Measurements from ENCODE around the gene SND1.
"Not testable (repeated sequence)": the region's sequence is repeated elsewhere in the genome, so short reads cannot be mapped to it uniquely, and the experiment has no call there.

SND1 gene

GRCh38 chr7:128093614-128094570 is 441.9 kb downstream of the SND1 start:
- no peak for DNase-seq

DNA sequence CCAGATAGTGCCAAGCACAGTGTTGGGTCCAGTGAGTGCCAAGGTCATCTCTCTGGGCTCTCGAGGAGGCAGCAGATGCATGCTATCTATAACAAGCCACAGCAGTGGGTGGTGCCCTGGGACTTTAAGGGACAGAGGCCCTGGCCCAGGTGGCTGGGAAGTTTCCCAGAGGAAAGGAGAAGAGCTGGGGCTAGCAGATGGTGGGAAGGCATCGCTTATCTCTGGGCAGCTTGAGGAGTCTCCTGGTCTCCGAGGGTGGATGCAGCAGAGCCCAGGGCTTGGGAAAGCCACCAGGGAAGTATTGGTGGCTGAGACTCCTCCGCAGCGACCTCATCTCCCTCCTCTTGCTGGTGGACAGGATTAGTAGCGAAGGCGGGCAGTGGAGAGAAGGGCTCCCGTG is 442.7 kb downstream of the SND1 start:
- no peak for DNase-seq

DNA sequence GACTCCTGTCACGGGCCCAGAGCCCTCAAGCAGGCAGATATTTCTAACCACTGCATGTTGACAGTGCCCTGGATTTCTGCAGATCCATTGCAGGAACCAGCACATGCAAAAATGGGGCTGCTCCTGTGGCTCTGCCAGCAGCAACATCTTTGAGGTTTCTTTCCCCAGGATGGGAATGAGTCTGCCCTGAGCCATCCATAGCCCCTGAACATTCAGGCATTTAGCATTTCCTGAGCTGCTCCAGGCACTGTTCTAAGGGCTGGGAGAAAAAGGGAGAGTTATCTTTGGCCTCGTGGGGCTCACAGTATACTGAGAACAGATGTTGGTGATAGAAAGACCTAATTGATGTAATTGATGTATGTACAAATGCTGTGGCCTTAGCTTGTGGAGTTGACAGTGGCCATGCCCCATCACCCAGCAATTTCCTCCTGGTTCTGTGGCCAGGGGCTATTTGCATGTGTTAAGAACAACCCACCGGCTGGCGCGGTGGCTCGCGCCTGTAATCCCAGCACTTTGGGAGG is 445.3 kb downstream of the SND1 start:
- no peak for DNase-seq

- DNase-seq = no peak
Observed at GRCh38 chr7:128098629-128099028, 446.6 kb downstream of the SND1 start.

DNA sequence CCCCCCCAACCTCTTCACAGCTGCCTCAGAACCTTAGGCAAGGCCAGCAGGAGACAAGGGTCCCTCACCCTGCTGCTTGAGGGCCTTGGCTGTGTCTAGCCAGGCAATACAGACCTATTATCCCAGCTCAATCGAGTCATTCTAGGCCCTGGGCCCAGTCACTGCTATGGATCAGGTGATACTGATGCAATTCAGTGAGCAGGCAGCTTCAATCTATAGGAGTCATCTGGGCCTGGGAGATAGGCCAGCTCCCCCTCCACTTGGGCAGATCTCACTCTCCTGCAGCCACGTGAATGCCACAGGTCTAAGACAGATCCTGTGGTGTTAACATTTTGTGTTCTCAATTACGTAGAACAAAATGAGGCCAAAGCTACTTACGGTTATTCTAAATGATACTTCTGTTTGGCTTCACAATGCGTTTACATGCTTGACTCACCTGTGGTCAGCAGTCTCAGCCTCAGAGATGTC is 447.2 kb downstream of the SND1 start:
- no peak for DNase-seq

DNA sequence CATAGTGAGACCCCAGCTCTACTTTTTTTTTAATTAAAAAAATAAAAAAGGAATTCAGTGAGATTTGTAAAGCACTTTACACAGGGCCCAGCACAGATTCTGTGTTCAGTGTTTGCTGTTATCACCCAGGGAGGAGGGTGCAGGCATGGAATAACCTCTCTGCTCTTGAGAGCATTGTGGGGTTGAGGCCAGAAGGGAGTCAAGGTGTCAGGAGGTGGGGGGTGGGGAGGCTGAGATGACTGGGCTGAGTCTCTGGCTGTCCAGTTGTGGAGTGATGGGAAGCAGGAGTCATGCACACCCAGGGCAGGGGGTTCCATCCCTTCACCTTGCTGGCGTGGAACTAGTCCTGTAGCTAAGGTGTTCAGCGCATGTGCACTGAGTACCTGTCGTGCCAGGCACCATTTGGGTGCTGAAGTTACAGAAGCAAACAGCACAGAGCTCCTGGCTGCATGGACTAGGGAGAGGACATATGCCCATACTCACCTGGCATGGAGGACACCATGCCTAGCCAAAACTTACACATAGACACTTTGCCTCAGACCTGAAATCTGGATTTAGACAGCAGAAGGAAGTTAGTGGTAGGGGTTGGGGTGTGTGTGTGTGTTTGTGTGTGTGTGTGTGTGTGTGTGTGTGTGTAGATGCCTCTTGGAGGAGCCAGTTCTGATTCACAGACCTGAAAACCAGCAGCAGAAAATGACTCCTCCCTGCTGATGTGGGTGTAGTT is 448.4 kb downstream of the SND1 start:
- no peak for DNase-seq

DNA sequence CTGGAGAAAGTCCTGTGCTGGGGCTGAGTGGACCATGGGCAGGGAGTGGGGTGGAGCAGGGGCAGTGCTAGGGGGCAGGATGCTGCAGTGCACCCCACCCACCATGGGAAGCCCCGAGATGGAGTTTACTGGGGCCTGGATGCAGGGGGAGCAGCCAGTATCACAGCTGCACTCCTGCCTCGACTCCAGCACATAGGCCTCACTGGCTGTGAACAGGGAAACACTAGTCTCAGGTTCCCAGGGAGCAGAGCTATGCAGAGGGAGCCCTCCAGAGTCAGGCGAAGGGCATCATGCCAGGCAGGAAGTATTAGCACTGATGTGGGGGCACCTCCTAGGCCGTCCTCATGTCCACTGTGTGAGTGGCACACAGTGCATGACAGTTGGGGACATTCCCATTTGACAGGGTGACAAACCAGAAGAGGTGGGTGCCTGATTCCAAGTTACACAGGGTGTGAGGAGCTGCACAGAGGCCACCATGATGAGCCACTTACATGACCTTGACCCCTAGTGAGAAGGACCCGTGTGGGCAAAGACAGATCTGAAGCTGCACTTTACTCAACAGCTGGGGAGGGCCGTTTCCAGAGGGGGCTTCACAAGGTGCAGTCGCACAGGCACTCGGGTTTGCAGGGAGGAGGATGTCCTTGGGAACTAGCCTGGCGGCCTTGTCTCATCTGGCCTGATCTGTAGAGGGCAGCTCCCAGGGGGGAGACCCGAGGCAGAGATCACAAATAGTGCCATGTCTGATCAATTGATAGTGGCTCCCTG is 449.1 kb downstream of the SND1 start:
- DNase-seq = no peak

DNA sequence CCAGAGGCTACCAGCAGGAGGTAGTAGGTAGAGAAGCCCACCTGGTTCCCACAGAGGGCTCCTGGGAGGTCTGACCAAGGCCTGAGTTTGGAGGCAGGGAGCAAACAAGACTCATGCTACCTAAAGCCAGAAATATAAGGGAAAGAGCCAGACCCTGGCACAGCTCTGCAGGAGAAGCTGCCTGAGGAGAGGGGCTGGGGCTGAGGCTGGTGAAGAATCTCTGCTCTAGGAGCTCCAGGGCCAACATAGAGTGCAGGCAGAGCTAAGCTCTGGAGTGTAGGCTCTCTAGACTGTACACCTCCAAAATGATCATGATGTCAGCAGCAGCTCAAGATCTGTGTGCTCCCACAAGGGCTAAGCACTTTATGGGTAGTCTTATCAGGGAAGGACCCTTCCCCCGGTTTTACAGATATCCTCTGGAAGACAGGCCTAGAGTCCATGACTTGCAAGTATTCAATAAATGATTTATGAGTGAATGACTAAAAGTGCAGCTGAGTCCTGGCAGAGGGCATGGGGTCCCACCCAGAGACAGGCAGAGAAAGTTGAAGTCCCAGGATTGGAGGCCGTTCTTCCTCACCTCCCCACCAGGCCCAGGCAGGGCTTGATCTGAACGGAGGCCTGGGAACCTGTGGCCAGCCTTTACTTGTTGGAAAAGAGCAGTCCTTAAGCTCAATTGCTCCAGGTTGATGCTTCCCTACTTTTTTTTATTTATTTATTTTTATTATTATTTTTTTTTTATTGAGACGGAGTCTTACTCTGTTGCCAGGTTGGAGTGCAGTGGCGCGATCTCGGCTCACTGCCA is 450.7 kb downstream of the SND1 start:
- no peak for DNase-seq

- no peak for DNase-seq
Observed at GRCh38 chr7:128103498-128104107, 451.6 kb downstream of the SND1 start.

DNA sequence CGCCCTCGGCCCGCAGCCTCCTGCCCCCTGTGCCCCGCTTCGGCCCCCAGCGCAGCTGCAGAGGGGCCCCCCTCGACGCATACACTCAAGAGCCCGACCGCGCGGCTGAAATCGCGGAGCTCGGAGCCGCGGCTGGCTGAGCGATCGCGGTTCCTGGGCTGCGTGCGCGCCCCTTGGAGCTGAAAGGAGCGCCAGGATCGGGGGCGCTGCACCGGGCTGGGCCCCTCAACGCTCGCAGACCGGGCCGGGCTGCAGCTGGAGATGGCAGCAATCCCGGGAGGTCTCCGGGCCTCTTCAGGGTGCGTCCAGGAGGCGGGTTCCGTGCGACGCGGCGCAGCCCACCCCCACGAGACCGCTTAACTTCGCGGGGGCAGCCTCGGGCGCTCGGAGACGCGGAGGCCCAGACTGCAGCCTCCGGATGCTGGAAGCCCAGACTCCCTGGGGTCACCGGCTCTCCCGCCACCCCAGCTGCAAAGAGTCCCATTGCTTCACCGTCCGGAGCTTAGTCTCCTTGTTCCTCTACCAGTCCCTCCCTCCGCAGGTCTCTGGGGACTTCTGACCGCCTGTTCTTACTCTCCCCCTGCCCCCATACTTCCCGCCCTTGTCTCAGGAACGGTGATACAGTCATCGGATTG is 452.2 kb downstream of the SND1 start:
- peak; percentile 18 for DNase-seq

DNA sequence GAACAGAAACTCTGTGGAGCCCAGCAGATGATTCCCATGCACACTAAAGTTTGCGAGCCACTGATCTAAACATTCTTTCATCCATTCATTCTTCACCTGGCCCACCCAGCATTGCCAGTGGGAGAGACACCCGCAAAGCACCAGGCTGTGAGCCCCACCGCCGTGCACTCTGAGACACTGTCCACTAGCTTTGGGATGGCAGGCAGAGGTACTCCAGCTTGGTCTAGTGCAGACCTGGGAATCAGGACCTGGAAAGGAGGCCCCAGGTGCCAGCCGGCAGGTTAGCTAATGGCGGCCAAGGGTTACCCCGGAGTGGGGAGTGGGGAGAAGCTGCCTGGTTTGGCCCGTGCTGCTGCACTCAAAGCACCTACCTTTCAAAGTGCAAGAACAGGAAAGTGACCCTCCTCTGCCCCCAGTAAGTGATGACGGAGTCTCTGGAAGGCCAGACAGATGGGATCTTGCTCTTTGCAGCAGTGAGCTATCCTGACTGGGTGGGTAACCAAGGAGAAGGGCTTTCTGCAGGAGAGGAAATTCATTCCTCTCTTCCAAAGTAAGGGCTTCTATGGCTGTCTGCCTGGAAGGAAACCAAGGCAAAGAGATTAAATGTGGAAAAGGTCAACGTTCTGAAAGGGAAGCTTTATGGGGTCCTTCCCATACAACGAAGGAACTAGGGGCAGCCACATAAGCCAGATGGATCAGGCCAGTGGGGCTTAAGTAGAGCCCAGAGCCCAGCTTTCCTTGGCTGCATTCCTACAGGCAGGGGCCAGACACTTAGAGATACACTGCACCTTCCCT is 453.4 kb downstream of the SND1 start:
- no peak for DNase-seq

DNA sequence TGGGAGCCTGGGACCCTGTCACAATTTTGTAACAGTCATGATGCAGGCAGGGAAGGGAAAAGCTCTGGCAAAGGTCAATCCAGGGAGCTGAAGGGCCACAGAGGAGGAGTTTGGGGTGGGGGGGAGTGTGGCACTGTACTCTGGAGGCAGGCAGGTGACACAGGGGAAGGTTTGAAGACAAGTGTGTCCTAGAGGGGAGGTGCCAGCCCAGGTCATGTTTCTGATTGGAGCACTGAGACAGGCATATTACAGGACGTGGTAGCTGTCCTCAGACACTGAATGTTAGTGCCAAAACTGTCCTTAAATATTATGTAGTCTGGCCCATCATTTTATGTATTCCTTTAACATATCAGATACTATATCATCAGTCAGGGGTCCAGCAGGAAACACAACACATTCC is 454.8 kb downstream of the SND1 start:
- no peak for DNase-seq

DNA sequence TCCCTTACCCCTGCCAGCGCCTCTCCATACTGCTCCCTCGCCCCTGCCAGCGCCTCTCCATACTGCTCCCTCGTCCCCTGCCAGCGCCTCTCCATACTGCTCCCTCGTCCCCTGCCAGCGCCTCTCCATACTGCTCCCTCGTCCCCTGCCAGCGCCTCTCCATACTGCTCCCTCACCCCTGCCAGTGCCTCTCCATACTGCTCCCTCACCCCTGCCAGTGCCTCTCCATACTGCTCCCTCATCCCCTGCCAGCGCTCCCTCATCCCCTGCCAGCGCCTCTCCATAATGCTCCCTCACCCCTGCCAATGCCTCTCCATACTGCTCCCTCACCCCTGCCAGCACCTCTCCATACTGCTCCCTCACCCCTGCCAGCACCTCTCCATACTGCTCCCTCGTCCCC is 455.5 kb downstream of the SND1 start:
- not testable (repeated sequence) for DNase-seq

DNA sequence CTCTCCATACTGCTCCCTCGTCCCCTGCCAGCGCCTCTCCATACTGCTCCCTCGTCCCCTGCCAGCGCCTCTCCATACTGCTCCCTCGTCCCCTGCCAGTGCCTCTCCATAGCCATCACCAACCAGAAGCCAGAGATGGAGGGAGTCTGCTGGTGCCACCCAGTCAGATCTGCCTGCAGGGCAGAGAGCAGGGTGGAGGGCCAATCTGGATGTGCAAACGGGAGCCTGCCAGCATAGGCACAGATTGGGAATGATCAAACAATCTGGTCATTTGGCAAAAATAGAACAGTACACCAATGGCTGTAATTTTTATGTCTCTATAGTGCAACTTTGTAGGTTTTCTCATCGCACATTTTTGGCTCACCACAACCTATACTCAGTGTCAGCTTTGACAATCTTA is 456.1 kb downstream of the SND1 start:
- no peak for DNase-seq

- no peak for DNase-seq
Observed at GRCh38 chr7:128108641-128109423, 456.8 kb downstream of the SND1 start.

DNA sequence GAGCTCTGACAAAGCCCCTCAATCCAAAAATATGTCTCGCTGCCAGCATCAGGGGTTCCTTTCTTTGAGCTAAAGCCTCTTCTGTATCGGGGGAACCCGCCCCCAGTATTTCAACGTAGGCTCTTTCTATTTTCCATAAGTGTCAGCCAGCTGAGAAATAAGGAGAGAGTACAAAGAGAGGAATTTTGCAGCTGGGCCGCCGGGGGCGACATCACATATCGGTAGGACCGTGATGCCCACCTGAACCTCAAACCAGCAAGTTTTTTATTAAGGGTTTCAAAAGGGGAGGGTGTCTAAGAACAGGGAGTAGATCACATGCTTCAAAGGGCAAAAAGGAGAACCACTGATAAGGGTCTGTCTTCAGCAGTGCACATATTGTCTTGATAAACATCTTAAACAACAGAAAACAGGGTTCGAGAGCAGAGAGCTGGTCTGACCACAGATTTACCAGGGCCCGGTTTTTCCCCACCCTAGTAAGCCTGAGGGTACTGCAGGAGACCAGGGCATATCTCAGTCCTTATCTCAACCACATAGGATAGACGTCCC is 457.5 kb downstream of the SND1 start:
- DNase-seq = not testable (repeated sequence)

GRCh38 chr7:128110641-128111364 is 458.8 kb downstream of the SND1 start:
- DNase-seq = no peak

DNA sequence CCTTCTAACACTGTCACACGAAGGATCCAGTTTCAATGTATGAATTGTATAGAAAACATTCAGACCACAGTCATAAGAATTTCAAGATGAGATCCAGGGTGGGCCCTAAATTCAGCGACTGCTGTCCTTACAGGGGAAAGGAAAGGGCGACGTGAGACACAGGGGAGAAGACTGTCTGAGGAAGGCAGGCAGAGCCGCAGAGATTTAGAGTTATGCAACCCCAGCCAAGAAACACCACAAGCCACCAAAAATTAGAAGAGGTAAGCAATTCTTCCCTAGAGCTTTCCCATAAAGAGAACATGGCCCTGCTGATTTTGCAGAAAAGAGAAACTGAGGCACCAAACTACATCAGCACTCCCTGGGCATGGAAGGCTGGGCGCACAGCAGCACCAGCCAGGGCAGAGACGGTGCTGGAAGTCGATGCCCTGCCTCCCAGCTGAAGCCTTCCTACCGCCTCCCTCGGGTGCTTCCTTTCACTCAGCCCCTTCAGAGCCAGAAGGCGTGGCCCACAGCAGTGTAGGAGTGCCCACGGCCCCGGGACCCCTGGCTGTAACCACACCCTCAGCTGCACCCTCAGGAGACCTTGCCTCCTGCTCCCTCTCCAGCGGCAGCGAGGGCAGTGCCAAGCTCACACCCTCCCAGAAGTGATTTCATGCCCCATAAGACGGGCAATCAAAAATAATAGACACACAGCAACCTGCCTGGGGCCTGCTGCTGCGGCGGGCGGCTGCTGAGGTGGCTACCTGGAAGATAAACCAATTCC is 460.2 kb downstream of the SND1 start:
- no peak for DNase-seq
